Stimulated activated memory B cell treated with anti-CD40 and anti-IgM and Interleukin-4, amounts not matched to agents 10 μg/mL and 1 μg/mL and 100 μg/mL, for 72 hours (primary cell): ENCODE measurements around the gene IL15RA.
"Not testable (repeated sequence)": the region's sequence is repeated elsewhere in the genome, so short reads cannot be mapped to it uniquely, and the experiment has no call there.

Source experiments
- ATAC-seq: fragments of 150-1000 bp; cut with Tn5 transposase; 2 replicates; pipeline ENCODE4 v1.10.0; 2021
- H3K27ac Mint-ChIP-seq: one replicate; pipeline ENCODE4 v1.8.0; 2022; ENCODE audit warnings: mild to moderate bottlenecking, mixed read lengths
- H3K27me3 Mint-ChIP-seq: one replicate; pipeline ENCODE4 v1.8.0; 2022; ENCODE audit warnings: mixed read lengths
- H3K36me3 Mint-ChIP-seq: one replicate; pipeline ENCODE4 v1.8.0; 2022; ENCODE audit warnings: mixed read lengths
- H3K4me1 Mint-ChIP-seq: one replicate; pipeline ENCODE4 v1.8.0; 2022; ENCODE audit warnings: mixed read lengths
- H3K4me3 Mint-ChIP-seq: one replicate; pipeline ENCODE4 v1.8.0; 2022; ENCODE audit warnings: mild to moderate bottlenecking, moderate library complexity, mixed read lengths
- H3K9me3 Mint-ChIP-seq: one replicate; pipeline ENCODE4 v1.8.0; 2022; ENCODE audit warnings: mixed read lengths

IL15RA gene

DNA sequence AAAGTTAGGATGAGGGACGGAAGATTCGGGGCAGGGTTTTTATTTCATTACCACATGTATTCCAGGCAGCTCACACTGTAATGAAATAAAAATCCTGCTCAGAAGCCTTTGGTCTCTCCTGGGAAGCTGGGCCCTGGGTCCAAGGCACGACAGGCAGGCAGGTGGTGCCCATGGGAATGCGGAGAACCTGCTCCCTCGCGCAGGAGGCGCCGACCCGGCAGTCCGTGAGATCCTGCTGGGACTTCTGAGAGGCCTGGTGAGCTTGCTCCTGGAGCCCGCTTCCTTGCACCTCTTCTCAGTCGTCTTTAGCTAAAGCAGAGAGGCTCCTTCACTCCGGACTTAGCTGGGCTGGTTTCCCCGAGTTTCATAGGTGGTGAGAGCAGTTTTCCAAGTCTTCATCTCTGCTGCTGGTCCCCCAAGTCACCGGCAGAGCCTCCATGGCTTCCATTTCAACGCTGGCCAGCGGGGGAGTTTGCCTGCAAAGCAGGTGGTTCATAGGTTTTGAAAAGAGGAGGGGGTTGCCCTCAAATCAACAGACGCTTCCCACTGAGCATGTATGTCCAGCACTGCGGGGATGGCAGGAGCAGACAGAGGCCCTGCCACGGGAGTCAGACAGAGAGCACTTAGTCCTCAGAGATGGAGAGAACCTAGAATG lies 24.5 kb downstream of the IL15RA start:
- no peak overlapping the region for H3K27ac Mint-ChIP-seq
- H3K4me3 Mint-ChIP-seq: no peak overlapping the region
- no peaks in the 10 kb centered on the region for H3K9me3 Mint-ChIP-seq
- H3K36me3 Mint-ChIP-seq: peaks cover 51% of the 10 kb centered on the region
- no peaks in the 10 kb centered on the region for H3K4me1 Mint-ChIP-seq
- H3K27me3 Mint-ChIP-seq: no peaks in the 10 kb centered on the region
- ATAC-seq: no peak

DNA sequence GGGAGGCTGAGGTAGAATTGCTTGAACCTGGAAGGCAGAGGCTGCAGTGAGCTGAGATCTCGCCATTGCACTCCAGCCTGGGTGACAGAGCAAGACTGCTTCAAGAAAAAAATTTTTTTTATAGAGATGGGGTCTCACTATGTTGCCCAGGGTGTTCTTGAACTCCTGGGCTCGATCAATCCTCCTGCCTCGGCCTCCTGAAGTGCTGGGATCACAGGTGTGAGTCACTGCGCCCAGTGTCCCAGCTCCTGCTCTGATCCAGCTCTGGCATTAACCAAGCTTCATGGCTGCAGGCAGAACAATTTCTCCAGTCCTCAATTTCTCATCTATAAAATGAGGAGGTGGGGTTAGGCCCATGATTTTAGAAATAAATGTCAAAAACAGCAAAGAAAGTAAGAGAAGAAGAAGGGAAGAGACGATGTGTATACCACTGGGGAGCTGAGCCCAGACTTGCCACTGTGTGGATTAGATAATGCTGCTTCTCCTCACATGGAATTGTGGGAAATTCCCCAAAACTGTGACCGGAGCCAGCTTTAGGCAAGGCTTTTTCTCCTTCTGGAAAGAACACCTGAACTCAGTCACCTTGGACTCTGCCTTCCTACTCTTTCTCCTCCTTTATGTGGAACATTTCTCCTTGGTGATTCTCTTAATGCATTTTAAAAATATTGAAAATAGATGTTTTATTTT lies 25.5 kb downstream of the IL15RA start:
- no peaks in the 10 kb centered on the region for H3K4me1 Mint-ChIP-seq

DNA sequence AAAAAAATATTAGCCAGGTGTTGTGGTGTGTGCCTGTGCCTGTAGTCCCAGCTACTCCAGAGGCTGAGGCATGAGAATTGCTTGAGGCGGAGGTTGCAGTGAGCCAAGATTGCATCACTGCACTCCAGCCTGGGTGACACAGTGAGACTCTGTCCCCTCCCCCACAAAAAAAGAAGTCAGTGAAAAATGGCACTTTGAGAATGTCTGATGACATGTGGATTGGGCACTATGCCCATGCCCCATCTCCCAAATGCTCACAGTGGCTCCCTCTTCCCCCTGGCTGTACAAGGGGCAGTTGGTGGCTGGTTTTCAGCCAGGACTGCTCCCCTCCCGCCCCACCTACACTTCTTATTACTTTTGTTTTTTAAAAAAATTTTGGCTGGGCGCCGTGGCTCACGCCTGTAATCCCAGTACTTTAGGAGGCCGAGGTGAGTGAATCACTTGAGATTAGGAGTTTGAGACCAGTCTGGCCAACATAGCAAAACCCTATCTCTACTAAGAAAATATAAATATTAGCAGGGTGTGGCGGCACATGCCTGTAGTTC lies 26.1 kb downstream of the IL15RA start:
- Mint-ChIP-seq H3K4me3 (no peak overlapping the region), H3K4me1 (no peaks in the 10 kb centered on the region), H3K27ac (no peak overlapping the region), H3K36me3 (peaks cover 34% of the 10 kb centered on the region), H3K9me3 (no peaks in the 10 kb centered on the region), H3K27me3 (no peaks in the 10 kb centered on the region)
- ATAC-seq: no peak

More for the DNA sequence above, 25.5 kb downstream of the IL15RA start:
- Mint-ChIP-seq H3K4me3 (no peak overlapping the region), H3K36me3 (peaks cover 41% of the 10 kb centered on the region), H3K27ac (no peak overlapping the region), H3K9me3 (no peaks in the 10 kb centered on the region), H3K27me3 (no peaks in the 10 kb centered on the region)
- ATAC-seq: no peak

DNA sequence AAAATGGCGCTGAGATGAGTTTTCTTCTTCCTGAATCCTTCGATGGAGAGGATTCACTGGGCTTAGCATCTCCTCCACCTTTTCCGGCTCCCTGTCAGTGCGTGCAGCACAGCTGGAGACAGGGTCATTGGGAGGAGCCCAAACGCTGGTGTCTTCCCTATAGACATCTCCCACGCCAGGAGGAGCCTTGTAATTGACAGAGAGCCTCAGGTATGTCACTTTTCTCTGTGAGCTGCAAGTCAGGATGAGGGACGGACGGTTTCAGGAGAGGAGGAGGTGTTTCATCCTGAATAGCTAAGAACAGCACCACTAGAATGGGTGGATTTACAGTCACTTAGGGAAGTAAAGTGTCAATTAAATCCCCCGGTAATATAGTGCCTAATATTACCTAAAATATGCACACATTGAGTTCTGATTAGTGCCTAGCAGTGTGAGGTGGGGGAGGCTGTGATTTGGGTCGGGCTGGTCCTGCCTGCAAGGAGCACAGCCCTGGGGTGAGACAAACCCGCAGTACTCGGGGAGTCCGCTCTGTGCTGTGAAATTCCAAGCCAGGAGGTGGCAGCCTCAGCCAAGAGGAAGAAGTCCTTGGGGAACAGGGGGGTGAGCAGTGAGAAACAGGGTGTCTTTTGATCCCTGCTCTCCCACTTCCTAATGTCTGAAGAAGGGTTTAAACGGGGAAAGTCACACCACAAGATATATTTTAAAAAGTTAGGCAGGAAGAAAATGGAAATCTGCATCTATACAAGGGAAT lies 28.2 kb downstream of the IL15RA start:
- H3K27me3 Mint-ChIP-seq: no peaks in the 10 kb centered on the region

DNA sequence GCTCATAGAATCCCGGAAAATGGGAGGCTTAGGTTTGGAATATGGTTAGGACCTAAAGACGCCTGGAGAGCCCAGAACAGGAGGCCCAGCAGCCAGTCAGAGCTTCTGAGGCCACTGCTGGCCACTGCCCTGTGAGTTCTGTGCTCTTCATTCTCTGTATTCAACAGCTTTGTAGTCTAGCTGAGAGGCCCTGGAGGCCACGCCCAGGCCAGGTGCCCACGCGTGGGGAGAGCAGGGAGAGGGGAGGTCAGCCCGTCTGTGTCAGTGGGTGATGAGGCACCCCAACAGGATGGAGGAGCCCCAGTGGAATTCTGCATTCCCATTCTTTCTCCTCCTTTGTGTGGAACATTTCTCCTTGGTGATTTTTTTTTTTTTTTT lies 29.1 kb downstream of the IL15RA start:
- no peak for ATAC-seq
- H3K4me1 Mint-ChIP-seq: peaks cover 11% of the 10 kb centered on the region
- no peak overlapping the region for H3K27ac Mint-ChIP-seq
- H3K9me3 Mint-ChIP-seq: no peaks in the 10 kb centered on the region
- H3K36me3 Mint-ChIP-seq: peaks cover 19% of the 10 kb centered on the region
- H3K27me3 Mint-ChIP-seq: no peaks in the 10 kb centered on the region
- H3K4me3 Mint-ChIP-seq: no peak overlapping the region

More for the DNA sequence above, 28.2 kb downstream of the IL15RA start:
- ATAC-seq: no peak
- Mint-ChIP-seq H3K4me3 (no peak overlapping the region), H3K9me3 (no peaks in the 10 kb centered on the region), H3K4me1 (peaks cover 11% of the 10 kb centered on the region), H3K36me3 (peaks cover 29% of the 10 kb centered on the region), H3K27ac (no peak overlapping the region)

DNA sequence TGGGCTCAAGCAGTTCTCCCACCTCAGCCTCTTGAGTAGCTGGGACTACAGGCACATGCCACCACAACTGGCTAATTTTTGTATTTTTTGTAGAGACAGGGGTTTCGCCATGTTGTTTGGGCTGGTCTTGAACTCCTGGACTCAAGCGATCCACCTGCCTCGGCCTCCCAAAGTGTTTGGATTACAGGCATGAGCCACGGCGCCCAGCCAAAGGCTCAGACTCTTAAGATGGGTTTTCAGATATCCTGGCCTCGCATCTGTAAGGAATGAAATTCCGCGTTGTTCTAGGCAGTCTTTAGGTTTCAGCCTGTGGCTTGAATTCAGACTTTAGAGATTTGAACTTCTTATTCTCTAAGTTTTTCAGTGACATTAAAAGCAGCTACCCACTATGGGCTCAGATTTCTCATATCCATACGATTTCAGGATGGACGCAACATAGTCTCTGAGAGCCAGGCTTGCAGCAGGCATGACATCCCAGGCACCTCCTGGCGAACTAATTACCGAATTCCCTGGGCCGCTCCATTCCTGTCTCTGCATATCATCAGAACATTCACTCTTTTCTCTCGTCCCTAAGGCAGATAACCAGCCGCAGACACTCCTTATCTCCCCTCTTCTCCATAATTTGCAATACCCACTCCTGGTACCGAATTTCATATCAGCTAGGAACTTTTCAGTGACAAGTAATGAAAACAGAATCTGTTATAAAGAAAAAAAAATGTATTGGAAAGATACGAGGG lies 29.7 kb downstream of the IL15RA start:
- Mint-ChIP-seq H3K27ac (no peak overlapping the region), H3K9me3 (no peaks in the 10 kb centered on the region), H3K4me1 (peaks cover 11% of the 10 kb centered on the region), H3K4me3 (no peak overlapping the region), H3K36me3 (peaks cover 15% of the 10 kb centered on the region), H3K27me3 (no peaks in the 10 kb centered on the region)
- no peak for ATAC-seq

DNA sequence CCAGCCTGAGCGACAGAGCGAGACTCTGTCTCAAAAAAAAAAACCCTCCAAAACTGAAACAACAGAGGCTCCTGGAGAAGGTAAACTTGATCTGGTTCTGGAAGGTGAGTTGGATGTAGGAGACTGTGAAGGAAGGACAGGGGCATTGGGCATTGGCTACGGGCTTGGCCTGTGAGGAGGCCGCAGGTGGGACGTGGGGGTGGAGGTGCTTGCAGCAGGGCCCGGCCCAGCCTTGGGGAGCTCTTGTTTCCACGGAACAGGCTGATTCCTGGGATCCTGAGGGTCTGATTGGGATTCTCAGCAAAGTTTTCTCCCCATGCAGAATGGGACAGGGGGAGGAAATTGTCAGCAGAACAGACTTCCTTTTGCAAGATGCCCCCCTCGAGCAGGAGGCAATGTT lies 30.6 kb downstream of the IL15RA start:
- ATAC-seq: no peak
- Mint-ChIP-seq H3K9me3 (no peaks in the 10 kb centered on the region), H3K4me1 (peaks cover 11% of the 10 kb centered on the region), H3K27me3 (no peaks in the 10 kb centered on the region), H3K36me3 (peaks cover 10% of the 10 kb centered on the region), H3K4me3 (no peak overlapping the region), H3K27ac (no peak overlapping the region)

DNA sequence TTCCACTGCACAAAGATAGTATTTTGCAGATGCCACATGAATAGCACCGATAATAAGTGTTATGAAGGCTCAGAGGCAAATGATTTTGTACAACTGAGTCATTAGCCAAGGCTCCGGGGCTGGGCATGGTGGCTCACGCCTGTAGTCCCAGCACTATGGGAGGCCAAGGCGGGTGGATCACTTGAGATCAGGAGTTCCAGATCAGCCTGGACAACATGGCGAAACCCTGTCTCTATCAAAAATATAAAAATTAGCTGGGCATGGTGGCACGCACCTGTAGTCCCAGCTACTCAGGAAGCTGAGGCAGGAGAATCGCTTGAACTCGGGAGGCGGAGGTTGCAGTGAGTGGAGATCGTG lies 30.9 kb downstream of the IL15RA start:
- peaks cover 11% of the 10 kb centered on the region for H3K4me1 Mint-ChIP-seq
- H3K27ac Mint-ChIP-seq, H3K27me3 Mint-ChIP-seq, H3K4me3 Mint-ChIP-seq, ATAC-seq, H3K9me3 Mint-ChIP-seq: not testable (repeated sequence)
- H3K36me3 Mint-ChIP-seq: peaks cover 10% of the 10 kb centered on the region

DNA sequence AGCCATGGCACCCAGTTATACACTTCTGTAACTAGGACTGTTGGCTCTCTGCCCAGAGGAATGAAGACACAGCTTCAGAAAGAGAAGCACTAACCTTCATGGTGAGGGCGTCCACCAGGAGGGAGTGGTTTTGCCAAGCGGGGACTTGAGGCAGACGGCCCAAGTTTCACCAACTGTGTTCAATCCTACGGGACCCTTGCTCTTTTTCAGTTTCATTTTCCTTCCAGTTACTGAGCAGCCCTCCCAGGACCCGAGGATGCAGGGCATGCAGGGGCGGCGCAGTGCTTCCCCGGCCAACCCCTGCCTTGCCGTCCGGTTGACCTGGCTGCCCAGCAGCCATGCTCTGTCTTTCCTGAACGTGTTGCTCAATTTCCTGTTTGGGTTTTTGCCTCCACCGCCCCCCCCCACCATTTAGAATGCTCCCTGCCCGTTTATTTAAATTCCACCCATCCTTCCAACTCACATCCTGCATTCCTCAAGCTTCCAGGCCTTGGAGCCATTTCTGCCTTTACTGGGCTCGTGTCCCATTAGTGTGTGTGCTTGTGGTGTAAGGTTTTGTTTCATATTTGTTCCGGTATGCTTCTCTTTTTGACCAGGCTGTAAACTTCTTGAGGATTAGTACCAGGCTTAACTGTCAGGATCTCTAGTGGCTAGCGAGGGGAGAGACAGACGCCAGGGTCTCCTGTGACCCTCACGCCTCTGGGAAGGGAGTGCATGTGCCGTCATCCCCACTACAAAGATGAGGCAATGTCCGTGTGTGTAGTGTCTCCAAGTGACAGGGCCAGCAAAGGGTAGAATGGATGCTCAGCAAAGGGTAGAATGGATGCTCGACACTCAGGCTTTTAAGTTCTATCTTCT lies 31.6 kb downstream of the IL15RA start:
- H3K27ac Mint-ChIP-seq: no peak overlapping the region
- ATAC-seq: no peak
- peaks cover 10% of the 10 kb centered on the region for H3K36me3 Mint-ChIP-seq
- H3K4me1 Mint-ChIP-seq: peaks cover 11% of the 10 kb centered on the region
- no peaks in the 10 kb centered on the region for H3K9me3 Mint-ChIP-seq
- no peaks in the 10 kb centered on the region for H3K27me3 Mint-ChIP-seq
- H3K4me3 Mint-ChIP-seq: peak overlapping the region; percentile 61

DNA sequence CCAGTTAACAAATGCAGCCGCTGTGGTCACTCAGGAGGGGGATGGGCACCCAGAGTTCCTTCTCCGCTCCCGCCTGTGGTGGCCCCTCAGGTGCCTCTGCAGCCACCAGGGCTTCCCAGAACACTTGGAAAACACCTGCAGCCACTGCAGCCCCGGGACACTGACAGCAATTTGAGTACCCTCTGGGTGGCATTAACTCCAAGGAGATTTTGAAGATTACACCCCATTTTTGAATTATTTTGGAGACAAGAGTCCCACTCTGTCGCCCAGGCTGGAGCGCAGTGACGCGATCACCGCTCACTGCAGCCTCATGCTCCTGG lies 32.2 kb downstream of the IL15RA start:
- Mint-ChIP-seq H3K4me3 (no peak overlapping the region), H3K27me3 (no peaks in the 10 kb centered on the region), H3K4me1 (peaks cover 11% of the 10 kb centered on the region), H3K36me3 (peaks cover 10% of the 10 kb centered on the region), H3K9me3 (no peaks in the 10 kb centered on the region), H3K27ac (no peak overlapping the region)
- ATAC-seq: no peak

DNA sequence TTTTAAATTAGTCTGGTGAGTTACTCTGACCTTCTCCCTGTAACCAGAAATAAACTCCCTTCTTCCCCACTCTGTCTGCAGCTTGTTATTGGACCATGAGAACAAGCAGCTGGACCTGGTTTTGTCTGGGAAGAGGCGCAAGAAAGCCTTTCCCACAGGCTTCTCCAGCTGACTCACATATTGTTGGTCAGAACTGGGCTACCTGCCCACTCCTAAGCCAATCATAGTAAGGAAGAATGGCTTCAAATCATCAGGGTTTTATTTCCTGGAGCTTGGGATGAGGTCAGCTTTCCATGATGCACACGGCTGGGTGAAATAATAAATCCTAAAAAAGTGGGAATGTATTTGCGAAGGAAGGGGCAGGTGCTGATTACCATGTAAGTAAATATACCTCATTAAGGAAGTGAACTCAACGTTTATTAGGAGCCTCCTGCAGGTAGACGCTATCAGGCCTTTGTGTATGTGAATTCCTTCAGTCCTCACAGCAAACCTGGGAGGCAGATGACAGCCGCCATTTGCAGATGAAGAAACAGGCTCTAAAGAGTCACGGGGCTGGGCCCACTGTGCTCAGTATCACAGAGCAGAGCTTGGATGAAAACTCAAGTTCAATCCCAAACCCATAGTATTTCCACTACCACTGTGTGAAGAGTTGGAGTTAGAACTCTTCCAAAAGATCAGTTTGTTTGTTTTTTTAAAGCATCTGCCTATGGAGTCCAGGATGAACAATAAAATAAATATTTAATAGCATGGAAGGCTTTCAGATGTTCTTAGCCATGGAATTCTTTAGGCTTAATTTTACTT lies 32.8 kb downstream of the IL15RA start:
- Mint-ChIP-seq H3K9me3 (no peaks in the 10 kb centered on the region), H3K4me3 (no peak overlapping the region), H3K36me3 (peaks cover 4% of the 10 kb centered on the region), H3K4me1 (peaks cover 11% of the 10 kb centered on the region), H3K27me3 (no peaks in the 10 kb centered on the region), H3K27ac (no peak overlapping the region)
- no peak for ATAC-seq

DNA sequence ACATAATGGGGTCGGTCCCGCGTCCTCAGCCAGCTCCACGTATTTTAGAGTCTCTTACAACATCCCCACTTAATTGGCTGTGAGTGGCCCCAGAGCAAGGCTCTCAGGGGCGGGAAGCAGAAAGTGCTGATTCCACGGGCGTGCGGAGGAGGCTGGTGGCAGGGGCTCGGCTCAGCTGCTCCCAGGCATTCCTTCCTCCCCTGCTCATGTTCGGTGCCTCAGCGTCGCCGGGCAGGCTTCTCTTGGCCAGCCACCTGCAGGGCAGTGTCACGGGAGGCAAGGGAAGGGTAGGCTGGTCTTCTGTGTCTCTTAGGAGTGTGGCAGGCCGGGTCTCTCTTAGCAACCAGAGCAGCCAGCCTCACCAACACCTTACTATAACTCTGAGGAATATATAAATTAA lies 33.8 kb downstream of the IL15RA start:
- H3K27me3 Mint-ChIP-seq: no peaks in the 10 kb centered on the region
- H3K4me1 Mint-ChIP-seq: peaks cover 11% of the 10 kb centered on the region
- H3K27ac Mint-ChIP-seq: no peak overlapping the region
- no peaks in the 10 kb centered on the region for H3K9me3 Mint-ChIP-seq
- H3K4me3 Mint-ChIP-seq: no peak overlapping the region
- no peak for ATAC-seq
- peaks cover 6% of the 10 kb centered on the region for H3K36me3 Mint-ChIP-seq

DNA sequence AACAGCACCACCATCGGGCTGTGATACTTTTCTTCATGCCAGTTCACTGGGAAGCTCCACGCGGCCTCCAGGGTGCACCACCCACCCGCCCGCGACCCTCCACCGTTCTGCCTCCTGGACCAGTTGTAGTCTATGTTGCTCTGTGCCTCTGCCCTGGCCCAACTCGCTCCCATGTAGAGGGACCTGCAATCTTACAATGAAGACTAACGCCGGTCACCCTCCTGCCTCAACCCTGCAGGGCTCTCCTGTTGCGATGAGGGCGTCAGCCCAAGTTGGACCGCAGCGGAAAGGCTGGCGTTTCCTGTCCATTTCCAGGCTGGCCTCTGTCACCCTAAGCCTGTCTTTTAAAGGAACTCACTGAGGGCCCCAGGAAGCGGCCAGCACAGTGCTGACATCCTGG lies 34.9 kb downstream of the IL15RA start:
- no peak overlapping the region for H3K4me3 Mint-ChIP-seq
- H3K9me3 Mint-ChIP-seq: no peaks in the 10 kb centered on the region
- H3K4me1 Mint-ChIP-seq: peaks cover 11% of the 10 kb centered on the region
- H3K27ac Mint-ChIP-seq: no peak overlapping the region
- no peak for ATAC-seq
- no peaks in the 10 kb centered on the region for H3K27me3 Mint-ChIP-seq
- H3K36me3 Mint-ChIP-seq: peaks cover 16% of the 10 kb centered on the region

DNA sequence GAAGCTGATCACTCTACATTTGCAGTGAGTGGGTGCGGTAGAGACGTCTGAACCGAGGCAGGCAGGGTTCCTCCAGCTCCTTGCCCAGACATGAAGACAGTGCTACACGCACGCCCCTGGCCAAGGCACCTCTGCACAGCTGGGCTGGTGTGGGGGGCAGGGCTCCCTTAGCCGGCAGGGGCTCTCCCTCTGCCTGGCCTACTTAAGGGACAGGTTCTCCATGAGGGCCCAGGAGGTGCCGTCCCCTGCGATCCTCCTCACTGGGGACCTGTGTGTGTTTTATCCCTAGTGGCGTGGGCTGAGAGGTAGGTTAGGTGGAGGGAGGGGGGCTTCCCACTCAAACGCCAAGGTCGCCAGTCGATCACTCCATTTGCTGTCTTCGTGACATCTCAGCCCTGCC lies 35.3 kb downstream of the IL15RA start:
- H3K27ac Mint-ChIP-seq: no peak overlapping the region
- H3K4me3 Mint-ChIP-seq: no peak overlapping the region
- peaks cover 20% of the 10 kb centered on the region for H3K36me3 Mint-ChIP-seq
- ATAC-seq: peak; percentile 24
- H3K27me3 Mint-ChIP-seq: no peaks in the 10 kb centered on the region
- peaks cover 11% of the 10 kb centered on the region for H3K4me1 Mint-ChIP-seq
- no peaks in the 10 kb centered on the region for H3K9me3 Mint-ChIP-seq
